SK-N-SH treated with all-trans-retinoic acid at 6 μM for 48 hours (cell line): ENCODE measurements around the gene UBFD1.

ENCODE experiments used
- ATAC-seq: fragments of 200-7000 bp; cut with Tn5 transposase; 3 replicates; pipeline ENCODE4 v1.9.1; 2020; ENCODE audit warnings: mild to moderate bottlenecking, moderate library complexity
- ARNTL ChIP-seq: fragments of 450-650 bp; formaldehyde crosslinking; IDR thresholded peaks from 2 replicates; pipeline ENCODE4 v1.5.0; 2020; ENCODE audit warnings: low read depth, mild to moderate bottlenecking, moderate library complexity, borderline replicate concordance
- BACH2 ChIP-seq: fragments of 250-450 bp; sonication (Bioruptor Pico); IDR thresholded peaks from 2 replicates; pipeline ENCODE4 v1.9.0; 2021; ENCODE audit warnings: mild to moderate bottlenecking, borderline replicate concordance
- CSDC2 ChIP-seq: fragments of 250-450 bp; sonication (Bioruptor Pico); IDR thresholded peaks from 2 replicates; pipeline ENCODE4 v1.5.0; 2020; ENCODE audit warnings: mild to moderate bottlenecking, moderate library complexity
- CSRNP3 ChIP-seq: fragments of 250-450 bp; sonication (Bioruptor Pico); IDR thresholded peaks from 2 replicates; pipeline ENCODE4 v1.5.1; 2021; ENCODE audit warnings: mild to moderate bottlenecking, moderate library complexity
- ESRRG ChIP-seq: fragments of 250-450 bp; sonication (Bioruptor Pico); IDR thresholded peaks from 2 replicates; pipeline ENCODE4 v1.6.1; 2021; ENCODE audit warnings: mild to moderate bottlenecking
- OSR1 ChIP-seq: fragments of 250-450 bp; sonication (Bioruptor Pico); IDR thresholded peaks from 2 replicates; pipeline ENCODE4 v1.8.0; 2022; ENCODE audit warnings: moderate library complexity, mild to moderate bottlenecking, inconsistent platforms
- PATZ1 ChIP-seq: fragments of 250-450 bp; sonication (Bioruptor Pico); IDR thresholded peaks from 2 replicates; pipeline ENCODE4 v1.8.0; 2020; ENCODE audit warnings: mild to moderate bottlenecking, moderate library complexity, borderline replicate concordance
- POU6F1 ChIP-seq: fragments of 250-450 bp; sonication (Bioruptor Pico); IDR thresholded peaks from 2 replicates; pipeline ENCODE4 v1.8.0; 2021; ENCODE audit warnings: low read depth, mild to moderate bottlenecking, moderate library complexity, borderline replicate concordance
- PPARA ChIP-seq: fragments of 250-450 bp; sonication (Bioruptor Pico); IDR thresholded peaks from 2 replicates; pipeline ENCODE4 v1.5.0; 2020; ENCODE audit warnings: mild to moderate bottlenecking, borderline replicate concordance
- RARB ChIP-seq: fragments of 250-450 bp; sonication (Bioruptor Pico); IDR thresholded peaks from 2 replicates; pipeline ENCODE4 v1.8.0; 2021; ENCODE audit warnings: mild to moderate bottlenecking, moderate library complexity
- SNAI2 ChIP-seq: fragments of 250-450 bp; sonication (Bioruptor Pico); IDR thresholded peaks from 2 replicates; pipeline ENCODE4 v1.5.0; 2020; ENCODE audit warnings: mild to moderate bottlenecking, moderate library complexity
- TCF4 ChIP-seq: fragments of 250-450 bp; sonication (Bioruptor Pico); IDR thresholded peaks from 2 replicates; pipeline ENCODE4 v1.8.0; 2021; ENCODE audit warnings: mild to moderate bottlenecking, moderate library complexity, borderline replicate concordance
- TOX ChIP-seq: fragments of 250-450 bp; sonication (Bioruptor Pico); IDR thresholded peaks from 2 replicates; pipeline ENCODE4 v1.8.0; 2021; ENCODE audit warnings: mild to moderate bottlenecking, moderate library complexity, borderline replicate concordance
- TSHZ2 ChIP-seq: fragments of 250-450 bp; sonication (Bioruptor Pico); IDR thresholded peaks from 2 replicates; pipeline ENCODE4 v1.5.0; 2020; ENCODE audit warnings: mild to moderate bottlenecking, moderate library complexity
- ZFP3 ChIP-seq: fragments of 250-450 bp; sonication (Bioruptor Pico); IDR thresholded peaks from 2 replicates; pipeline ENCODE4 v1.5.0; 2020; ENCODE audit warnings: mild to moderate bottlenecking, moderate library complexity
- ZNF565 ChIP-seq: fragments of 450-650 bp; formaldehyde crosslinking; conservative IDR thresholded peaks from 2 replicates; pipeline ENCODE4 v1.5.0; 2020; ENCODE audit warnings: low read depth, mild to moderate bottlenecking, moderate library complexity
- ZNF70 ChIP-seq: fragments of 450-650 bp; formaldehyde crosslinking; IDR thresholded peaks from 2 replicates; pipeline ENCODE4 v1.5.0; 2020; ENCODE audit warnings: mild to moderate bottlenecking, moderate library complexity

The UBFD1 gene

GRCh38 chr16:23557779-23558702 is 514 bp downstream of the UBFD1 start:
- peak; percentile 38 for ATAC-seq
- TF ChIP-seq CSRNP3 (CRISPR knock-in tag) (no peak), SNAI2 (CRISPR knock-in tag) (no peak), PATZ1 (CRISPR knock-in tag) (no peak), TOX (CRISPR knock-in tag) (no peak), POU6F1 (no peak), CSDC2 (no peak), ZNF565 (CRISPR knock-in tag) (no peak), ESRRG (no peak), RARB (CRISPR knock-in tag) (no peak), TCF4 (CRISPR knock-in tag) (no peak)

GRCh38 chr16:23561586-23561985 is 4.1 kb downstream of the UBFD1 start:
- no peak for ATAC-seq
- no peak for TF ChIP-seq TCF4 (CRISPR knock-in tag)
- TF ChIP-seq POU6F1, result no peak
- no peak for TF ChIP-seq TOX (CRISPR knock-in tag)
- TF ChIP-seq PPARA (CRISPR knock-in tag), result no peak
- TF ChIP-seq ZFP3, result no peak
- TF ChIP-seq ZNF565 (CRISPR knock-in tag), result no peak
- no peak for TF ChIP-seq ESRRG

GRCh38 chr16:23562505-23562904 is 5.0 kb downstream of the UBFD1 start:
- TF ChIP-seq OSR1 (no peak), ZNF565 (CRISPR knock-in tag) (no peak), ARNTL (CRISPR knock-in tag) (no peak), BACH2 (CRISPR knock-in tag) (no peak), SNAI2 (CRISPR knock-in tag) (no peak), CSDC2 (no peak), CSRNP3 (CRISPR knock-in tag) (no peak), TCF4 (CRISPR knock-in tag) (no peak), ZNF70 (no peak), ZFP3 (no peak), TSHZ2 (CRISPR knock-in tag) (no peak)
- no peak for ATAC-seq
